HG02642 (cell line): ENCODE measurements around the gene MID1.

Source experiments
- ATAC-seq: cut with Tn5 transposase; IDR thresholded peaks from one replicate; pipeline ENCODE4 v1.9.1; 2021; ENCODE audit warnings: mild to moderate bottlenecking; ENCODE audit not compliant: unreplicated experiment, poor library complexity

The MID1 gene

GRCh38 chrX:10502961-10503360 lies 117.4 kb downstream of the MID1 start:
- ATAC-seq = no peak

DNA sequence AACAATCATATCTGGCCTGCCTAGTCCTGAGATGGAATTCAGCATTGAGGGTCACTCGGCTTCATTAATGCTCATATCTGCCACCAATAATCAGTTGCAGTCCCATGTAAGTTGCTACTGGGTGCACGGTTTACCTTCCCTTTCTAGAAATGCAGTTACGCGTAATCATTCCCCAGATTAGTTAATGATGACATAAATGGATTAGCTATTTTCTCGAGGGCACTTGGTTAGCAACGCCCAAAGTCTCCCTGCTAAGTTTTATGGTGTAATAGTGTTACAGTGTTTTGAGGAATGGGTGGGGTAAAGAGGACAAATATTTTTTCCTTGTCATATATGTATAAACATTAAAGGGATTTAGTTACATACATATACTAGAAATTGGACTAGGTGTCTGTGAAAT lies 118.8 kb downstream of the MID1 start:
- ATAC-seq = no peak

DNA sequence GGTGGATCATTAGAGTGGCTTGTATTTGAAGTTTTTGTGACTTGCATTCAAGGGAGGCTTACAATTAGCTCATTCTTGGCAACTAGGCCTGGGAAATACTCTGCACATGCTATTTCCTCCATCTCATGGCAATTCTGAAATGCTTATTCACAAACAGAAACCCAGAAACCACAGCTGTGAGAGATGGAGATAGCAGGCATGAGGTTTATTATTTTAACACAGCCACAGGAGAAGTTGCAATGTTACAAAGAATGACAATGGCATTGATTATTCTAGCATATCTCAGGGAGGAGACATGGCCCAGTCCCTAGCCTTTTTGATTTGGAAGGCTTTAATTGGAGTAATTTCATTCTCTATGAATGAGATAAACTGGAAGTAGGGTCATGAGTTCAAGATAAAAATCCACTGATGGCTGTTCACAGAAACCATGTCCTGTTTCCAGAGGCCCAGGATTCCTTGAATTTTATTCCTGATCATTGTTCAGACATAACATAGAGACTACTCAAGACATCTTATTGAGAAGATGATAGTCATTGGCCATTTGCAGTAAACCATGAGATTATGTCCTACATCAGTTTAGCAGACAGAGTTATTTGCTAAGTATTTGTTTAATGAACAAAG lies 123.9 kb downstream of the MID1 start:
- ATAC-seq = no peak

GRCh38 chrX:10495677-10496076 lies 124.7 kb downstream of the MID1 start:
- no peak for ATAC-seq

GRCh38 chrX:10492250-10492649 lies 128.1 kb downstream of the MID1 start:
- ATAC-seq = no peak

- ATAC-seq = no peak
Measured at GRCh38 chrX:10486373-10486772, 134.0 kb downstream of the MID1 start.

GRCh38 chrX:10485326-10485725 lies 135.1 kb downstream of the MID1 start:
- ATAC-seq = no peak

GRCh38 chrX:10484683-10485247 lies 135.6 kb downstream of the MID1 start:
- no peak for ATAC-seq

DNA sequence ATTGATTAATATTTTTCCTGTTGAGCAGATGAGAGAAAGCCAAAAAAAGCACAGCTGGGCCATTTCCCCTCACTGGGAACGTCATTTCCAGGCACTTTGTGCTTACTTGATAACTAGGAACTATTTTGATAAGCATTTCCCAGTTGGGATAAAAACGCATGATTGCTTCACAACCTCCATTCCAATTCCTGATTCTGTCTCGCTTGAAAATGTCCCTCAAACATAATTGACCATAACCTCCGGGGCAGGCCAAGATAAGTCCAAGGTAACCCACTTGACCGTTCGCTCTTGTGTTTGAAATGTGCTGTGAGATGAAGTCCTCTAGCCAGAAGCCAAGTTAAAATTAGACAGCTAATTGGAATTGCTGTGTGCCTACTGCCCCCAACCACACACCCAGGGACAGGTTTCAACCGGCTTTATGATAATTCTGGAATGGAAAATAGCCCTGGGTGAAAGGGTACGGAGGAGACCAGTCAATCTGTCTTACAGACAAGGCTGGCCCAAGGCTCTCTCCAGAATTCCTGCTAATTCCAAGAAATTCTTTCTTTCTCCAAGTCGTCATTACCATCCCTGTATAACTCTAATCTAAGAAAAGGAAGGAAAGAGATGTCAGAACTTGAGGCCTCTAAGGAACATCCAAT lies 137.1 kb downstream of the MID1 start:
- no peak for ATAC-seq

DNA sequence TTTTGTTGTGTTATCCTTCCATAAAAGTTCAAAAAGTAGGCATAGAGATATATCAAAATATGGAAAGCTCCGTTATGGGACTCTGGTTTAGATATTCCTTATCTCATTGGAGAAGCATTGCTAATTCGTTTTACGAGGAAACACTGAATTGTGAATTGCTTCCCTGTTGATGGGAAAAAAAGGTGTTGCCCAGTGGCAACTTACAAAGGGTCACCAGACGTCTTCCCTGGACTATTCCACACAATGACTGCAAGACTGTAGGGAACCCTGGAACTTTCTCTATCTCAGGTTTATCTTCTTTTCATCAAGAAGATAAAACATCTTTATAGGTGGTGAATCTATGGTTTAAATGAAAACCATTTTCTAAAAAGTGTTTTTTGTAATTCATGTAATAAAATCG lies 137.7 kb downstream of the MID1 start:
- no peak for ATAC-seq

DNA sequence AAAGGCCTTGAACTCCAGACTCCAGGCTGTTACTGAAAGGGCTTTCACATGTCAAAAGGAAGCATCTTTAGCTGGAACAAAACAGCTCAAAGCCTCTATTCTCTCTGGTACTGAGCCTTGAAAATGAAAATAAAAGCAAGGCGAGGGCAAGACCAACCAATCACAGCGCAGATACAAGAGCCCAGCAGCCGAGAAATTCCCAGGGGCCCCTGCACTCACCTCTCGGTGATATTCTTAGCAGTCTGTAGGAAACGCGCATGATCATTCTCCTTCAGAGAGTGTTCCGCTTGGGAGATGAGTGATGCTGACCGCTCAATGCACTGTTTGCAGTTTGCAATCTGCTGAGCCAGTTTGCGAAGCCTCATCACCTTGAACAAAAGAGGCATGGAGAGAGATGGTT lies 138.1 kb downstream of the MID1 start:
- peak; percentile 75 for ATAC-seq

DNA sequence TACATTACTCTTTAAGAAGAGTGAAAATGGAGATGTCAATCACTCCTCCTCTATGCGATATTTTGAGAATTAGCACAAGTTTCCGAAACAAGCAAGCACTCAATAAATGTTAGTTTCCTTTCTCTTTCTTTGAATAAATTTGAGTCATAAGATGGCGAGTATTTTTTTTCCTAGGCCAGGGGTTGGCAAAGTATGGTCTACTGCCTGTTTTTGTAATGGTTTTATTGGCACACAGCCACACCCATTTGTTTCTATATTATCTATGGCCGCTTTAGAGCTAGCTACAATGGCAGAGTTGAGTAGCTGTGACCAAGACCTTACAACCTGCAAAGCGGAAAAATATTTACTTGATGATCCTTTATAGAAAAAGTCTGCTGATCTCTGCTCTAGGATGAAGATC lies 139.5 kb downstream of the MID1 start:
- no peak for ATAC-seq

DNA sequence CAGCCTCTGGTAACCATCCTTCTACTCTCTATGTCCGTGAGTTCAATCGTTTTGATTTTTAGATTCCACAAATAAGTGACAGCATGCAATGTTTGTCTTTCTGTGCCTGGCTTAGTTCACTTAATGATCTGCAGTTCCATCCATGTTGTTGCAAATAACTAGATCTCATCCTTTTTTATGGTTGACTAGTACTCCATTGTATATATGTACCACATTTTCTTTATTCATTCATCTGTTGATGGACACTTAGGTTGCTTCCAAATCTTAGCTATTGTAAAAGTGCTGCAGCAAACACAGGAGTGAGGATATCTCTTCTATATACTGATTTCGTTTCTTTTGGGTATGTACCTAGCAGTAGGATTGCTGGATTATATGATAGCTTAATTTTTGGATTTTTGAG lies 140.9 kb downstream of the MID1 start:
- no peak for ATAC-seq

DNA sequence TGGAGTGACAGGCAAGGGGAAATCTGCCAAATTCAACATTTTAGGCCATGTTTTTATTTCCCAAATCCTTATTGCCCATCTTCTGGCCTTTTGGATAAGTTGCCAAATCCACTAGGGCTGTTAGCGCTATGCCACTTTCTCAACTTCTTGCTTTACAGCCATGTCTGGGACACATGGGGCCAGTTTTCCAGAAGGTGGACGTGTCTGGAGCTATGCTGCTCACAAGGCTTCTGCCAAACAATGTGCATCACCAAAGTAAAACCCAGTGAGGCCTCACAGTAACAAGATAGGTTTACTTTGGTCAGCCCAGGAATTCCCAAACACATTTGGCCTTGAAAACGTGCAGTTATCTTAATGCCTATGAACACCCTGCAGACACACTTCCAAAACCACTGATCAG lies 142.9 kb downstream of the MID1 start:
- ATAC-seq = no peak

GRCh38 chrX:10474913-10475568 lies 145.3 kb downstream of the MID1 start:
- no peak for ATAC-seq

DNA sequence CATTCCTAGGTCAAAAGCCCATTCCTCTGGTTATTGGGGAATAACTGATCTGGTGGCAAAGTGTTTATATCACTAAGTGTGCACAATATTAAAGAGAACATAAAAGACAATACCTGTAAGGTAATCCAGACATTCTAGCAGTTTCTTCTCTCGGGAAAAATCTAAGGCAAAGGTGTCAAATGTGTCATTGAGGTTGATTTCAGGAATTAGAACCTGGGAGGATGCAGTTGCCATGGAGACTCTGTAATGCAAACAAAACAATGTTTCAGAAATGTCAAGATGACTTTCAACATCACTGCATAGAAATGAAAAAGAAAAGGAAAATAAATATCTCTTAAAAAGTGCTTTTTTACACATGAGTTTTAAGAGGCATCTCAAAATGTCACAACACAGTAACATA lies 145.9 kb downstream of the MID1 start:
- no peak for ATAC-seq

- ATAC-seq = no peak
Measured at GRCh38 chrX:10471418-10471817, 149.0 kb downstream of the MID1 start.

- ATAC-seq = no peak
Measured at GRCh38 chrX:10470009-10470408, 150.4 kb downstream of the MID1 start.

GRCh38 chrX:10467793-10468192 lies 152.6 kb downstream of the MID1 start:
- ATAC-seq = no peak

- no peak for ATAC-seq
Measured at GRCh38 chrX:10465254-10465653, 155.1 kb downstream of the MID1 start.

DNA sequence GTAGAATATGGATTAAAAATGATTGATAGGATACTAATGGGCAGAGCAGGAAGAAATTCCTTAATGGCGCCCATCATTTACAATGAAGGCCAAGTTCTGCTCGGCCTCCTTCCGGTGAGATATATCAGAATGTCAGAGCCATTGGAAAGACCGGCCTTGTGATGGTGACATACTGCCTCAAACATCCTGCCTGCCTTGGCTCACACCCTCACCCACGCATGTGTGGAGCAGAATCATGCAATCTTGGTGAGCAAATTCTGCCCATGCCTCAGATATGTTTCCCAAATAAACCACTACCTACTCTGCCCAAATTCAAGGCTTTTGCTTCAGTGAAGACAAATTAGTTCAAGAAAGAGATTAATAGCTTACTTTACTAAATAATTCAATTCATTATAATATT lies 163.3 kb downstream of the MID1 start:
- no peak for ATAC-seq

GRCh38 chrX:10453945-10454344 lies 166.4 kb downstream of the MID1 start:
- ATAC-seq = no peak
